Upper lobe of right lung (tissue), 1 donor: ENCODE measurements around the gene LDB3. TPM values are rescaled to one million over a fixed set of nuclear protein-coding genes. Genes with fewer than 3 reads are reported as not detected.

ENCODE experiments used
- ATAC-seq: fragments of 200-7000 bp; cut with Tn5 transposase; one replicate; pipeline ENCODE4 v1.9.1; 2020; ENCODE audit warnings: mild to moderate bottlenecking, moderate library complexity
- DNase-seq: peaks from one replicate; pipeline ENCODE4 v3.0.0-alpha.2; 2020
- H3K27ac ChIP-seq: fragments of 200-600 bp; one replicate; pipeline ENCODE4 v1.8.0; 2022
- H3K27me3 ChIP-seq: fragments of 200-600 bp; one replicate; pipeline ENCODE4 v1.8.0; 2022; ENCODE audit warnings: mild to moderate bottlenecking
- H3K36me3 ChIP-seq: fragments of 200-600 bp; one replicate; pipeline ENCODE4 v1.8.0; 2022
- H3K4me1 ChIP-seq: fragments of 200-600 bp; one replicate; pipeline ENCODE4 v1.8.0; 2022
- H3K4me3 ChIP-seq: fragments of 200-600 bp; one replicate; pipeline ENCODE4 v1.8.0; 2022; ENCODE audit warnings: mild to moderate bottlenecking
- H3K9me3 ChIP-seq: fragments of 200-600 bp; one replicate; pipeline ENCODE4 v1.8.0; 2022
- CTCF ChIP-seq: fragments of 200-600 bp; IDR thresholded peaks from one replicate; pipeline ENCODE4 v1.8.0; 2022; ENCODE audit warnings: antibody characterized with exemption
- intact Hi-C: fragments of 100-400 bp; cut with DNase I; formaldehyde crosslinking; loops from one replicate; pipeline ENCODE4 v1.11.0; 2022
- total RNA-seq: library from RNA; stranded (reverse); fragmentation: NEBNext Ultra II Directional; extraction: Animal tissue kit (Norgen Biotek cat#: 25700); gene quantifications from one replicate; pipeline ENCODE4 v1.2.1, GENCODE V29; 2021
- donor health status: DM: no; HTN: yes; CAD: no; lungs with severe emphysema.

Gene LDB3
- total RNA-seq, 1 donor from 2014 or later, result 2.5 TPM

- Histone ChIP-seq H3K4me3 (no peak overlapping the region), H3K27ac (no peak overlapping the region), H3K36me3 (no peaks in the 10 kb centered on the region), H3K9me3 (no peaks in the 10 kb centered on the region), H3K27me3 (no peaks in the 10 kb centered on the region), H3K4me1 (peaks cover 5% of the 10 kb centered on the region)
- ATAC-seq, result peak; percentile 65
- intact Hi-C loops, result no loop called here
- DNase-seq, result no peak
- no peak for TF ChIP-seq CTCF
Measured at GRCh38 chr10:86648704-86649427, 19.4 kb upstream of the LDB3 start.

- DNase-seq (no peak), ATAC-seq (no peak)
- H3K9me3 ChIP-seq, result no peaks in the 10 kb centered on the region
- no peaks in the 10 kb centered on the region for H3K36me3 ChIP-seq
- H3K27me3 ChIP-seq, result no peaks in the 10 kb centered on the region
- no peak for TF ChIP-seq CTCF
- no peak overlapping the region for H3K4me3 ChIP-seq
- intact Hi-C loops, result no loop called here
- no peak overlapping the region for H3K27ac ChIP-seq
- H3K4me1 ChIP-seq, result peaks cover 5% of the 10 kb centered on the region
Measured at GRCh38 chr10:86649471-86650150, 18.7 kb upstream of the LDB3 start.

GRCh38 chr10:86650151-86650550 lies 18.2 kb upstream of the LDB3 start:
- H3K27me3 ChIP-seq, result no peaks in the 10 kb centered on the region
- DNase-seq (no peak), ATAC-seq (no peak)
- no peak overlapping the region for H3K27ac ChIP-seq
- no peak overlapping the region for H3K4me3 ChIP-seq
- H3K4me1 ChIP-seq, result peaks cover 5% of the 10 kb centered on the region
- intact Hi-C loops, result no loop called here
- no peaks in the 10 kb centered on the region for H3K9me3 ChIP-seq
- no peak for TF ChIP-seq CTCF
- no peaks in the 10 kb centered on the region for H3K36me3 ChIP-seq

GRCh38 chr10:86651021-86651471 lies 17.3 kb upstream of the LDB3 start:
- TF ChIP-seq CTCF, result no peak
- no peak for DNase-seq
- Histone ChIP-seq H3K9me3 (no peaks in the 10 kb centered on the region), H3K27me3 (no peaks in the 10 kb centered on the region), H3K27ac (no peak overlapping the region), H3K4me1 (peaks cover 5% of the 10 kb centered on the region), H3K4me3 (no peak overlapping the region), H3K36me3 (no peaks in the 10 kb centered on the region)
- intact Hi-C loops, result no loop called here
- no peak for ATAC-seq

GRCh38 chr10:86651631-86652331 lies 16.5 kb upstream of the LDB3 start:
- no peak for ATAC-seq
- no peak overlapping the region for H3K4me3 ChIP-seq
- intact Hi-C loops, result no loop called here

More at GRCh38 chr10:86651631-86652331, 16.5 kb upstream of the LDB3 start:
- H3K27me3 ChIP-seq, result no peaks in the 10 kb centered on the region
- no peaks in the 10 kb centered on the region for H3K36me3 ChIP-seq
- TF ChIP-seq CTCF, result no peak
- DNase-seq, result peak; percentile 57
- no peak overlapping the region for H3K27ac ChIP-seq
- H3K9me3 ChIP-seq, result no peaks in the 10 kb centered on the region
- peaks cover 5% of the 10 kb centered on the region for H3K4me1 ChIP-seq
